Measurements from ENCODE around the gene CTXN1. TPM values are rescaled to one million over a fixed set of nuclear protein-coding genes. Genes with fewer than 3 reads are reported as not detected.

Gene CTXN1
- total RNA-seq, 1 donor from 2014 or later = 90.6 TPM

GRCh38 chr19:7900931-7901330 is 25.0 kb downstream of the CTXN1 start:
- DNase-seq = no peak
- TF ChIP-seq CTCF (IDR thresholded peaks at IDR 0.05; ENCODE audit: partially characterized antibody, unreplicated experiment) = no peak
- no peak overlapping the region for H3K4me3 Mint-ChIP-seq (ENCODE audit: unreplicated experiment)
- peaks cover 10% of the 10 kb centered on the region for H3K4me1 Mint-ChIP-seq (ENCODE audit: low read depth, unreplicated experiment)
- H3K27ac Mint-ChIP-seq (ENCODE audit: unreplicated experiment) = no peak overlapping the region
- peaks cover 12% of the 10 kb centered on the region for H3K27me3 Mint-ChIP-seq (ENCODE audit: unreplicated experiment)
- H3K9me3 Mint-ChIP-seq (ENCODE audit: unreplicated experiment) = peaks cover 10% of the 10 kb centered on the region
- H3K36me3 Mint-ChIP-seq (ENCODE audit: unreplicated experiment) = no peaks in the 10 kb centered on the region

- Mint-ChIP-seq H3K9me3 (ENCODE audit: unreplicated experiment) (peaks cover 8% of the 10 kb centered on the region), H3K27ac (ENCODE audit: unreplicated experiment) (no peak overlapping the region), H3K4me3 (ENCODE audit: unreplicated experiment) (no peak overlapping the region), H3K4me1 (ENCODE audit: low read depth, unreplicated experiment) (peaks cover 7% of the 10 kb centered on the region), H3K27me3 (ENCODE audit: unreplicated experiment) (peaks cover 11% of the 10 kb centered on the region), H3K36me3 (ENCODE audit: unreplicated experiment) (no peaks in the 10 kb centered on the region)
- no peak for TF ChIP-seq CTCF (IDR thresholded peaks at IDR 0.05; ENCODE audit: partially characterized antibody, unreplicated experiment)
- no peak for DNase-seq
These were observed 25.5 kb downstream of the CTXN1 start for GRCh38 chr19:7900401-7900870.

- Mint-ChIP-seq H3K36me3 (ENCODE audit: unreplicated experiment) (no peaks in the 10 kb centered on the region), H3K27me3 (ENCODE audit: unreplicated experiment) (peaks cover 11% of the 10 kb centered on the region), H3K9me3 (ENCODE audit: unreplicated experiment) (peaks cover 5% of the 10 kb centered on the region), H3K4me3 (ENCODE audit: unreplicated experiment) (no peak overlapping the region), H3K27ac (ENCODE audit: unreplicated experiment) (no peak overlapping the region), H3K4me1 (ENCODE audit: low read depth, unreplicated experiment) (peaks cover 4% of the 10 kb centered on the region)
- no peak for DNase-seq
- no peak for TF ChIP-seq CTCF (IDR thresholded peaks at IDR 0.05; ENCODE audit: partially characterized antibody, unreplicated experiment)
These were observed 26.1 kb downstream of the CTXN1 start for GRCh38 chr19:7899751-7900378.

GRCh38 chr19:7898967-7899366 is 27.0 kb downstream of the CTXN1 start:
- H3K27ac Mint-ChIP-seq (ENCODE audit: unreplicated experiment) = no peak overlapping the region
- peaks cover 2% of the 10 kb centered on the region for H3K4me1 Mint-ChIP-seq (ENCODE audit: low read depth, unreplicated experiment)
- H3K36me3 Mint-ChIP-seq (ENCODE audit: unreplicated experiment) = no peaks in the 10 kb centered on the region
- peaks cover 4% of the 10 kb centered on the region for H3K9me3 Mint-ChIP-seq (ENCODE audit: unreplicated experiment)
- DNase-seq = no peak
- no peak for TF ChIP-seq CTCF (IDR thresholded peaks at IDR 0.05; ENCODE audit: partially characterized antibody, unreplicated experiment)
- no peak overlapping the region for H3K4me3 Mint-ChIP-seq (ENCODE audit: unreplicated experiment)
- H3K27me3 Mint-ChIP-seq (ENCODE audit: unreplicated experiment) = peaks cover 11% of the 10 kb centered on the region

- H3K36me3 Mint-ChIP-seq (ENCODE audit: unreplicated experiment) = no peaks in the 10 kb centered on the region
- H3K9me3 Mint-ChIP-seq (ENCODE audit: unreplicated experiment) = no peaks in the 10 kb centered on the region
- TF ChIP-seq CTCF (IDR thresholded peaks at IDR 0.05; ENCODE audit: partially characterized antibody, unreplicated experiment) = no peak
- no peaks in the 10 kb centered on the region for H3K4me1 Mint-ChIP-seq (ENCODE audit: low read depth, unreplicated experiment)
- H3K27me3 Mint-ChIP-seq (ENCODE audit: unreplicated experiment) = peaks cover 4% of the 10 kb centered on the region
- H3K4me3 Mint-ChIP-seq (ENCODE audit: unreplicated experiment) = no peak overlapping the region
- H3K27ac Mint-ChIP-seq (ENCODE audit: unreplicated experiment) = no peak overlapping the region
- no peak for DNase-seq
These were observed 28.6 kb downstream of the CTXN1 start for GRCh38 chr19:7897292-7897691.
